MM.1S (cell line): Measurements from ENCODE around the gene FZD7.

Experiments used
- DNase-seq: peaks from one replicate; pipeline ENCODE4 v3.0.0-alpha.2; 2015
- H2AFZ ChIP-seq: fragments of 300-600 bp; sonication (generic); 2 replicates; pipeline ENCODE4 v1.6.0; 2016; ENCODE audit warnings: antibody characterized with exemption, low read length
- H3F3A ChIP-seq: fragments of 300-600 bp; sonication (generic); 2 replicates; pipeline ENCODE4 v1.6.1; 2016; ENCODE audit warnings: mild to moderate bottlenecking, antibody characterized with exemption, low read length, moderate library complexity, mixed read lengths; ENCODE audit not compliant: insufficient read depth
- H3K27ac ChIP-seq: fragments of 300-600 bp; sonication (generic); 2 replicates; pipeline ENCODE4 v1.5.1; 2016; ENCODE audit warnings: mild to moderate bottlenecking, low read length
- H3K27me3 ChIP-seq: fragments of 300-600 bp; sonication (generic); replicated peaks from 2 replicates; pipeline ENCODE4 v1.6.0; 2016; ENCODE audit warnings: low read length; ENCODE audit not compliant: insufficient read depth
- H3K36me3 ChIP-seq: fragments of 300-600 bp; sonication (generic); replicated peaks from 2 replicates; pipeline ENCODE4 v1.6.1; 2016; ENCODE audit warnings: mild to moderate bottlenecking, low read length, mixed read lengths; ENCODE audit not compliant: insufficient read depth
- H3K4me1 ChIP-seq: fragments of 300-600 bp; sonication (generic); 2 replicates; pipeline ENCODE4 v1.6.1; 2016; ENCODE audit warnings: low read length, mixed read lengths
- H3K4me2 ChIP-seq: fragments of 300-600 bp; sonication (generic); 2 replicates; pipeline ENCODE4 v1.6.0; 2016; ENCODE audit warnings: low read depth, low read length
- H3K4me3 ChIP-seq: fragments of 300-600 bp; sonication (generic); 2 replicates; pipeline ENCODE4 v1.5.1; 2016; ENCODE audit warnings: low read length, mixed read lengths
- H3K79me2 ChIP-seq: fragments of 300-600 bp; sonication (generic); 2 replicates; pipeline ENCODE4 v1.6.1; 2016; ENCODE audit warnings: mixed run types, low read length, mixed read lengths
- H3K9ac ChIP-seq: fragments of 300-600 bp; sonication (generic); 2 replicates; pipeline ENCODE4 v1.6.1; 2016; ENCODE audit warnings: low read length, mixed read lengths
- H3K9me2 ChIP-seq: fragments of 300-600 bp; sonication (generic); replicated peaks from 2 replicates; pipeline ENCODE4 v1.6.1; 2016; ENCODE audit warnings: mild to moderate bottlenecking, low read length, mixed read lengths; ENCODE audit not compliant: insufficient read depth
- H3K9me3 ChIP-seq: fragments of 300-600 bp; sonication (generic); replicated peaks from 2 replicates; pipeline ENCODE4 v1.6.1; 2016; ENCODE audit warnings: mild to moderate bottlenecking, low read length, mixed read lengths; ENCODE audit not compliant: insufficient read depth
- H4K20me1 ChIP-seq: fragments of 300-600 bp; sonication (generic); 2 replicates; pipeline ENCODE4 v1.6.1; 2016; ENCODE audit warnings: mild to moderate bottlenecking, low read length, moderate library complexity, mixed read lengths; ENCODE audit not compliant: insufficient read depth
- CTCF ChIP-seq: fragments of 300-600 bp; sonication (generic); IDR thresholded peaks from 2 replicates; pipeline ENCODE4 v1.5.1; 2016; ENCODE audit warnings: antibody characterized with exemption, low read length, mixed read lengths
- EZH2 ChIP-seq: fragments of 300-600 bp; sonication (generic); optimal IDR thresholded peaks from 2 replicates; pipeline ENCODE3; 2017; ENCODE audit warnings: low read depth, mild to moderate bottlenecking, antibody characterized with exemption, low read length, mixed read lengths
- EZH2phosphoT487 ChIP-seq: fragments of 300-600 bp; sonication (generic); IDR thresholded peaks from 2 replicates; pipeline ENCODE4 v1.6.1; 2018; ENCODE audit warnings: antibody characterized with exemption, low read length

The FZD7 gene

GRCh38 chr2:201990069-201990468 lies 43.6 kb upstream of the FZD7 start:
- H2AFZ ChIP-seq: no peak overlapping the region
- no peaks in the 10 kb centered on the region for H3K27me3 ChIP-seq
- no peak for DNase-seq
- H3K79me2 ChIP-seq: no peaks in the 10 kb centered on the region
- H3K4me1 ChIP-seq: peaks cover 17% of the 10 kb centered on the region
- no peak overlapping the region for H3K9ac ChIP-seq
- no peak overlapping the region for H3K27ac ChIP-seq
- no peak for TF ChIP-seq EZH2phosphoT487
- no peak for TF ChIP-seq EZH2
- TF ChIP-seq CTCF: no peak
- H3F3A ChIP-seq: no peaks in the 10 kb centered on the region
- H3K4me3 ChIP-seq: no peak overlapping the region
- H3K9me3 ChIP-seq: no peaks in the 10 kb centered on the region
- H4K20me1 ChIP-seq: no peaks in the 10 kb centered on the region
- no peak overlapping the region for H3K4me2 ChIP-seq
- no peaks in the 10 kb centered on the region for H3K9me2 ChIP-seq
- H3K36me3 ChIP-seq: no peaks in the 10 kb centered on the region

- no peak for DNase-seq
- Histone ChIP-seq H3K4me3 (no peak overlapping the region), H3K27ac (no peak overlapping the region), H3K9me3 (no peaks in the 10 kb centered on the region), H3K36me3 (no peaks in the 10 kb centered on the region), H4K20me1 (no peaks in the 10 kb centered on the region), H3F3A (no peaks in the 10 kb centered on the region), H3K27me3 (no peaks in the 10 kb centered on the region), H3K4me1 (peaks cover 17% of the 10 kb centered on the region), H3K9me2 (no peaks in the 10 kb centered on the region), H3K9ac (no peak overlapping the region), H2AFZ (0 out of 2 replicates have a peak overlapping the region, but pooled peaks have one; percentile 33), H3K79me2 (no peaks in the 10 kb centered on the region), H3K4me2 (no peak overlapping the region)
- no peak for TF ChIP-seq EZH2
- TF ChIP-seq CTCF: no peak
- no peak for TF ChIP-seq EZH2phosphoT487
These were observed 40.7 kb upstream of the FZD7 start for GRCh38 chr2:201992960-201993359.

DNA sequence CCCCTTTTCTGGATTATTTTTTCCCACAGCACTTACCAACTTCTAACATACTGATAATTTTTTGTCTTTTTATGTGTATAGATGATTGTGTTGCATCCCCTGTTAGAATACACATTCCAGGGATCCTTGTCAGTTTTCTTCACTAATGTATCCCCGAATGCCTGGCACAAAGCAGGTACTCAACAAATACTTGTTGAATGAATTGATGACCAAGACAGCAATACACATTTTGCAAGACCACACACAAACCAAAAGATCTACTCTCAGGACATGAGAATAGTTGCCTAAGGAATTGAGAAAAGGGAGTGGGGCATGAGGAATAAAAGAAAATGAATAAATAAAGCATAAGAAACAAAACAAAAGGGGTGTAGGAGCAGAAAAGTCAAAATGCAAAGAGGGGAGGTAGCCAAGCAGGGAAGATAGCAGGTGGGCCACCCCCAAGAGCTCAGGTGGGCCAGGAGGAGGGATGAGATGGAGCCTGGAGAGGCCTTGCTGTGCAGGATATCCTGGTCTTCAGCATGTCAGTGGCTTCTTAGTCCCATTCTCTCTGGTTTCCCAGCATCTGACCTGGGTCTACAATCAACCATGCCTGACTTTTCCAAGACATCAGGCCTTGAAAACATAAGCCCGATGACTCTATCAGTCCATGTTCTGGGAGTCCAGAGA lies 38.5 kb upstream of the FZD7 start:
- H3K4me3 ChIP-seq: no peak overlapping the region
- H3K27ac ChIP-seq: no peak overlapping the region

More for the DNA sequence above, 38.5 kb upstream of the FZD7 start:
- no peaks in the 10 kb centered on the region for H4K20me1 ChIP-seq
- H3K4me1 ChIP-seq: peaks cover 17% of the 10 kb centered on the region
- no peaks in the 10 kb centered on the region for H3K9me3 ChIP-seq
- no peak overlapping the region for H3K4me2 ChIP-seq
- no peaks in the 10 kb centered on the region for H3K36me3 ChIP-seq
- TF ChIP-seq EZH2: no peak
- no peak for TF ChIP-seq EZH2phosphoT487
- no peak for TF ChIP-seq CTCF
- H3K9me2 ChIP-seq: no peaks in the 10 kb centered on the region
- no peaks in the 10 kb centered on the region for H3F3A ChIP-seq
- H3K27me3 ChIP-seq: no peaks in the 10 kb centered on the region
- no peak overlapping the region for H3K9ac ChIP-seq
- no peak for DNase-seq
- H2AFZ ChIP-seq: no peak overlapping the region
- H3K79me2 ChIP-seq: no peaks in the 10 kb centered on the region
